Head of caudate nucleus (tissue), 42 donors: Measurements from ENCODE around the gene MDH1.
"Not testable (repeated sequence)": the region's sequence is repeated elsewhere in the genome, so short reads cannot be mapped to it uniquely, and the experiment has no call there.

Experiments
- DNase-seq, 42 donors: peaks; one replicate each; pipeline versions ENCODE4 v3.0.0 to v3.0.0-alpha.2; 2020 to 2021; ENCODE audit warnings: mixed read lengths in 7 of 42
- intact Hi-C: fragments of 100-400 bp; cut with DNase I; formaldehyde crosslinking; loops from one replicate; pipeline ENCODE4 v1.15.0; 2022

The MDH1 gene

GRCh38 chr2:63619328-63619727, 30.6 kb downstream of the MDH1 start:
- intact Hi-C loops, result no loop called here
- DNase-seq, result no peak

- no peak for DNase-seq
- intact Hi-C loops, result no loop called here
Observed at GRCh38 chr2:63622751-63623150, 34.0 kb downstream of the MDH1 start.

GRCh38 chr2:63623763-63624162, 35.0 kb downstream of the MDH1 start:
- intact Hi-C loops, DNase-seq: not testable (repeated sequence)

- DNase-seq, result no peak
- intact Hi-C loops, result no loop called here
Observed at GRCh38 chr2:63627866-63628265, 39.1 kb downstream of the MDH1 start.

- intact Hi-C loops, result no loop called here
Observed at GRCh38 chr2:63628403-63628942, 39.7 kb downstream of the MDH1 start.

GRCh38 chr2:63631501-63631900, 42.7 kb downstream of the MDH1 start:
- no peak for DNase-seq
- intact Hi-C loops, result no loop called here

More at GRCh38 chr2:63628403-63628942, 39.7 kb downstream of the MDH1 start:
- DNase-seq, result no peak

GRCh38 chr2:63632382-63632781, 43.6 kb downstream of the MDH1 start:
- intact Hi-C loops, result no loop called here
- DNase-seq, result no peak

- no peak for DNase-seq
- intact Hi-C loops, result no loop called here
Observed at GRCh38 chr2:63639344-63639743, 50.6 kb downstream of the MDH1 start.

GRCh38 chr2:63642946-63643345, 54.2 kb downstream of the MDH1 start:
- intact Hi-C loops, result no loop called here
- no peak for DNase-seq

- no peak for DNase-seq
- intact Hi-C loops, result no loop called here
Observed at GRCh38 chr2:63643486-63643885, 54.7 kb downstream of the MDH1 start.

- DNase-seq, result no peak
- intact Hi-C loops, result no loop called here
Observed at GRCh38 chr2:63648632-63649031, 59.9 kb downstream of the MDH1 start.

- DNase-seq, result no peak
- intact Hi-C loops, result no loop called here
Observed at GRCh38 chr2:63649829-63650228, 61.1 kb downstream of the MDH1 start.

GRCh38 chr2:63650756-63651155, 62.0 kb downstream of the MDH1 start:
- no peak for DNase-seq
- intact Hi-C loops, result no loop called here

- peak in 26 of 42 donors; percentile 7 to 72 (median 26) for DNase-seq
- intact Hi-C loops, result no loop called here
Observed at GRCh38 chr2:63651356-63651755, 62.6 kb downstream of the MDH1 start.

GRCh38 chr2:63651861-63652651, 63.3 kb downstream of the MDH1 start:
- no peak for DNase-seq

GRCh38 chr2:63652652-63652985, 63.9 kb downstream of the MDH1 start:
- DNase-seq, result no peak
- intact Hi-C loops, result no loop called here

More at GRCh38 chr2:63651861-63652651, 63.3 kb downstream of the MDH1 start:
- intact Hi-C loops, result no loop called here

- intact Hi-C loops, result no loop called here
- no peak for DNase-seq
Observed at GRCh38 chr2:63654959-63655358, 66.2 kb downstream of the MDH1 start.
